HepG2 (cell line): ENCODE results near the gene GSDMA. TPM values are rescaled to one million over a fixed set of nuclear protein-coding genes. Genes with fewer than 3 reads are reported as not detected.
A peak's percentile ranks its signal among the peaks of the same experiment; 100 is the strongest.

ENCODE experiments used
- CC2D1A ChIP-seq: sonication (generic); formaldehyde crosslinking; IDR thresholded peaks from 2 replicates; pipeline ENCODE4 v1.8.1; 2023; ENCODE audit warnings: mild to moderate bottlenecking, missing genetic modification reagents
- ELF1 ChIP-seq: sonication (generic); formaldehyde crosslinking; IDR thresholded peaks from 2 replicates; pipeline ENCODE4 v1.4.0; 2020; ENCODE audit warnings: missing genetic modification reagents
- FOXA1 ChIP-seq, 2 experiments: fragments of 450-650 bp in 1 of 2; sonication (generic) in 1 of 2; formaldehyde crosslinking in 1 of 2; IDR thresholded peaks; 2 replicates each; pipeline versions ENCODE4 v1.4.0 to v1.6.1; 2016 to 2020; ENCODE audit warnings: missing genetic modification reagents in 1 of 2
- FOXP1 ChIP-seq, 2 experiments: fragments of 450-650 bp in 1 of 2; IDR thresholded peaks; 2 replicates each; pipeline ENCODE4 v1.6.1; 2017 to 2018; ENCODE audit warnings: antibody characterized with exemption in 1 of 2
- HHEX ChIP-seq: IDR thresholded peaks from 2 replicates; pipeline ENCODE4 v1.6.1; 2016; ENCODE audit warnings: control low read depth
- HOXA9 ChIP-seq: sonication (generic); formaldehyde crosslinking; IDR thresholded peaks from 2 replicates; pipeline ENCODE4 v1.8.1; 2022; ENCODE audit warnings: missing genetic modification reagents, mild to moderate bottlenecking, moderate library complexity, borderline replicate concordance
- KMT2B ChIP-seq: IDR thresholded peaks from 2 replicates; pipeline ENCODE4 v1.6.1; 2016; ENCODE audit warnings: missing genetic modification reagents, missing compliant biosample characterization
- NR2F2 ChIP-seq: IDR thresholded peaks from 2 replicates; pipeline ENCODE4 v1.6.1; 2012; ENCODE audit warnings: low read depth, inconsistent platforms, borderline replicate concordance
- POLR2G ChIP-seq: fragments of 200-400 bp; formaldehyde crosslinking; IDR thresholded peaks from 2 replicates; pipeline ENCODE4 v1.6.1; 2018; ENCODE audit warnings: mild to moderate bottlenecking, low read depth, low read length, moderate library complexity
- SRY ChIP-seq: sonication (generic); formaldehyde crosslinking; IDR thresholded peaks from 2 replicates; pipeline ENCODE4 v1.8.0; 2022; ENCODE audit warnings: mild to moderate bottlenecking, missing genetic modification reagents
- ZNF296 ChIP-seq: sonication (generic); formaldehyde crosslinking; conservative IDR thresholded peaks from 2 replicates; pipeline ENCODE4 v1.5.0; 2020; ENCODE audit warnings: mild to moderate bottlenecking, missing genetic modification reagents
- ZNF335 ChIP-seq: sonication (generic); formaldehyde crosslinking; IDR thresholded peaks from 2 replicates; pipeline ENCODE4 v1.4.0; 2020; ENCODE audit warnings: missing genetic modification reagents
- polyA plus RNA-seq, 8 experiments: library from polyadenylated mRNA; depleted of rRNA in 3 of 8; stranded (reverse) in 7 of 8; unstranded in 1 of 8; fragments of >200 nt; fragmentation: Illumina TruSeq in 4 of 8; extraction: Trizol in 4 of 8; gene quantifications; 2 replicates each; pipeline versions ENCODE4 v1.2.1 to v1.2.3, GENCODE V29; 2011 to 2016; ENCODE audit warnings: low read depth in 4 of 8, missing spikeins in 1 of 8, mixed read lengths in 1 of 8; ENCODE audit not compliant: insufficient read depth in 1 of 8
- total RNA-seq, 5 experiments: library from RNA; depleted of rRNA; stranded (reverse); fragments of >200 nt; fragmentation: Illumina TruSeq; extraction: Trizol; gene quantifications; 2 replicates each; pipeline ENCODE4 v1.2.3, GENCODE V29; 2016; ENCODE audit warnings: low read depth in 1 of 5
- TF ChIP-seq, protein P1 (sequence below), 2 experiments: sonication (generic) in 1 of 2; formaldehyde crosslinking in 1 of 2; IDR thresholded peaks; 2 replicates each; pipeline versions ENCODE4 v1.6.1 to v1.9.0; 2014 to 2022; ENCODE audit warnings: antibody characterized with exemption in 1 of 2, borderline replicate concordance in 1 of 2, inconsistent platforms in 1 of 2, low read depth in 1 of 2, missing genetic modification reagents in 1 of 2
- TF ChIP-seq, protein P2 (sequence below): sonication (generic); formaldehyde crosslinking; IDR thresholded peaks from 2 replicates; pipeline ENCODE4 v1.9.0; 2021; ENCODE audit warnings: missing genetic modification reagents, mild to moderate bottlenecking, borderline replicate concordance
- TF ChIP-seq, protein P3 (sequence below): sonication (generic); formaldehyde crosslinking; conservative IDR thresholded peaks from 2 replicates; pipeline ENCODE4 v1.8.0; 2022; ENCODE audit warnings: low read depth, missing genetic modification reagents
- TF ChIP-seq, protein P4 (sequence below), 2 experiments: sonication (generic) in 1 of 2; formaldehyde crosslinking in 1 of 2; IDR thresholded peaks; 2 replicates each; pipeline versions ENCODE4 v1.5.1 to v1.6.1; 2011 to 2020; ENCODE audit warnings: borderline replicate concordance in 1 of 2, low read depth in 1 of 2, low read length in 1 of 2, mild to moderate bottlenecking in 1 of 2, missing genetic modification reagents in 1 of 2, moderate library complexity in 1 of 2

Gene GSDMA
- total and polyA plus RNA-seq, 2 of the 13 experiments (the other 11 are each of a cell fraction or from before 2014, with no cell fraction given) = not detected

DNA sequence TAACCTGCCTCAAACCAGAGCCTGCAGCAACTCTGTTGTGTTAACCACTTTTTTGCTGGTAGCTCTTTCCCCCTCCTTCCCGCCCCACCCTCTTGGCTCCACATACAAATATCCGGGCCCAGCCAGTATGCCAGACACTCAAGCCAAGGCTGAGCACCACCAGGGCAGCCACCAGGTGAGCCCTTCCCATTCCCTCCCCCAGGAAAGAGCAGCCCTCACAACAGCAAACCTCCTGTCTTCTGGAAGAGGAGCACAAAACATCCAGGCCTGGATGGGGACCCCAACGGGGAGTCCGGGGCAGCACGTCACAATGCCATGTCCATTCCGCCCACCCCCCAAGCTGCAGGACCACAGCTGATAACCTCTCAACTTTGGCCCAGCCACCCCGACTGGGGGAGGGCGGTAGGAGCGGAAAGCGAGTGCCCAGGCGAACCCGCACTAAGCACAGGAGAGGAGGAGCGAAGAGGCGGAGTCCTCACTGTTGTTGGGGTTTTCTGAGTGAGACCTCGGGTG, 36.2 kb upstream of the GSDMA start (continued):
- TF ChIP-seq FOXA1 (IDR thresholded peaks at IDR 0.05) (no peak), FOXA1 (CRISPR knock-in tag; IDR thresholded peaks at IDR 0.05) (no peak), POLR2G (peak; percentile 64), SRY (CRISPR knock-in tag) (no peak), KMT2B (CRISPR knock-in tag) (no peak), ZNF296 (CRISPR knock-in tag) (no peak), CC2D1A (CRISPR knock-in tag) (no peak), ZNF335 (CRISPR knock-in tag) (no peak), NR2F2 (peak; percentile 87), HOXA9 (CRISPR knock-in tag) (no peak), HHEX (CRISPR knock-in tag) (no peak), FOXP1 (IDR thresholded peaks at IDR 0.05) (no peak), FOXP1 (CRISPR knock-in tag; IDR thresholded peaks at IDR 0.05) (peak; percentile 34; the same call in 1 of the 2 replicates), ELF1 (CRISPR knock-in tag) (0 out of 2 replicates have a peak, but pooled peaks have one; percentile 16)
- TF ChIP-seq, protein P1, sequence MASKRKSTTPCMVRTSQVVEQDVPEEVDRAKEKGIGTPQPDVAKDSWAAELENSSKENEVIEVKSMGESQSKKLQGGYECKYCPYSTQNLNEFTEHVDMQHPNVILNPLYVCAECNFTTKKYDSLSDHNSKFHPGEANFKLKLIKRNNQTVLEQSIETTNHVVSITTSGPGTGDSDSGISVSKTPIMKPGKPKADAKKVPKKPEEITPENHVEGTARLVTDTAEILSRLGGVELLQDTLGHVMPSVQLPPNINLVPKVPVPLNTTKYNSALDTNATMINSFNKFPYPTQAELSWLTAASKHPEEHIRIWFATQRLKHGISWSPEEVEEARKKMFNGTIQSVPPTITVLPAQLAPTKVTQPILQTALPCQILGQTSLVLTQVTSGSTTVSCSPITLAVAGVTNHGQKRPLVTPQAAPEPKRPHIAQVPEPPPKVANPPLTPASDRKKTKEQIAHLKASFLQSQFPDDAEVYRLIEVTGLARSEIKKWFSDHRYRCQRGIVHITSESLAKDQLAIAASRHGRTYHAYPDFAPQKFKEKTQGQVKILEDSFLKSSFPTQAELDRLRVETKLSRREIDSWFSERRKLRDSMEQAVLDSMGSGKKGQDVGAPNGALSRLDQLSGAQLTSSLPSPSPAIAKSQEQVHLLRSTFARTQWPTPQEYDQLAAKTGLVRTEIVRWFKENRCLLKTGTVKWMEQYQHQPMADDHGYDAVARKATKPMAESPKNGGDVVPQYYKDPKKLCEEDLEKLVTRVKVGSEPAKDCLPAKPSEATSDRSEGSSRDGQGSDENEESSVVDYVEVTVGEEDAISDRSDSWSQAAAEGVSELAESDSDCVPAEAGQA (IDR thresholded peaks at IDR 0.05; ENCODE audit: low read depth) = no peak
- TF ChIP-seq, protein P1 (CRISPR knock-in tag; IDR thresholded peaks at IDR 0.05; ENCODE audit: borderline replicate concordance) = no peak
- TF ChIP-seq, protein P2, sequence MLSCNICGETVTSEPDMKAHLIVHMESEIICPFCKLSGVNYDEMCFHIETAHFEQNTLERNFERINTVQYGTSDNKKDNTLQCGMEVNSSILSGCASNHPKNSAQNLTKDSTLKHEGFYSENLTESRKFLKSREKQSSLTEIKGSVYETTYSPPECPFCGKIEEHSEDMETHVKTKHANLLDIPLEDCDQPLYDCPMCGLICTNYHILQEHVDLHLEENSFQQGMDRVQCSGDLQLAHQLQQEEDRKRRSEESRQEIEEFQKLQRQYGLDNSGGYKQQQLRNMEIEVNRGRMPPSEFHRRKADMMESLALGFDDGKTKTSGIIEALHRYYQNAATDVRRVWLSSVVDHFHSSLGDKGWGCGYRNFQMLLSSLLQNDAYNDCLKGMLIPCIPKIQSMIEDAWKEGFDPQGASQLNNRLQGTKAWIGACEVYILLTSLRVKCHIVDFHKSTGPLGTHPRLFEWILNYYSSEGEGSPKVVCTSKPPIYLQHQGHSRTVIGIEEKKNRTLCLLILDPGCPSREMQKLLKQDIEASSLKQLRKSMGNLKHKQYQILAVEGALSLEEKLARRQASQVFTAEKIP (CRISPR knock-in tag) = no peak
- TF ChIP-seq, protein P3, sequence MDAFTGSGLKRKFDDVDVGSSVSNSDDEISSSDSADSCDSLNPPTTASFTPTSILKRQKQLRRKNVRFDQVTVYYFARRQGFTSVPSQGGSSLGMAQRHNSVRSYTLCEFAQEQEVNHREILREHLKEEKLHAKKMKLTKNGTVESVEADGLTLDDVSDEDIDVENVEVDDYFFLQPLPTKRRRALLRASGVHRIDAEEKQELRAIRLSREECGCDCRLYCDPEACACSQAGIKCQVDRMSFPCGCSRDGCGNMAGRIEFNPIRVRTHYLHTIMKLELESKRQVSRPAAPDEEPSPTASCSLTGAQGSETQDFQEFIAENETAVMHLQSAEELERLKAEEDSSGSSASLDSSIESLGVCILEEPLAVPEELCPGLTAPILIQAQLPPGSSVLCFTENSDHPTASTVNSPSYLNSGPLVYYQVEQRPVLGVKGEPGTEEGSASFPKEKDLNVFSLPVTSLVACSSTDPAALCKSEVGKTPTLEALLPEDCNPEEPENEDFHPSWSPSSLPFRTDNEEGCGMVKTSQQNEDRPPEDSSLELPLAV (CRISPR knock-in tag) = no peak
- TF ChIP-seq, protein P4, sequence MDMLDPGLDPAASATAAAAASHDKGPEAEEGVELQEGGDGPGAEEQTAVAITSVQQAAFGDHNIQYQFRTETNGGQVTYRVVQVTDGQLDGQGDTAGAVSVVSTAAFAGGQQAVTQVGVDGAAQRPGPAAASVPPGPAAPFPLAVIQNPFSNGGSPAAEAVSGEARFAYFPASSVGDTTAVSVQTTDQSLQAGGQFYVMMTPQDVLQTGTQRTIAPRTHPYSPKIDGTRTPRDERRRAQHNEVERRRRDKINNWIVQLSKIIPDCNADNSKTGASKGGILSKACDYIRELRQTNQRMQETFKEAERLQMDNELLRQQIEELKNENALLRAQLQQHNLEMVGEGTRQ (IDR thresholded peaks at IDR 0.05; ENCODE audit: low read depth, low read length) = no peak
- TF ChIP-seq, protein P4 (CRISPR knock-in tag; IDR thresholded peaks at IDR 0.05; ENCODE audit: borderline replicate concordance) = no peak; the same call in 1 of the 2 replicates
